ENCODE measurements around the gene TMEM132C.
"Not testable (repeated sequence)": the region's sequence is repeated elsewhere in the genome, so short reads cannot be mapped to it uniquely, and the experiment has no call there.

Gene TMEM132C

GRCh38 chr12:128571906-128572810 is 305.2 kb downstream of the TMEM132C start:
- no peak for DNase-seq

- no peak for DNase-seq
Observed at GRCh38 chr12:128573907-128574306, 306.9 kb downstream of the TMEM132C start.

GRCh38 chr12:128578045-128578444 is 311.1 kb downstream of the TMEM132C start:
- no peak for DNase-seq

GRCh38 chr12:128581321-128581761 is 314.4 kb downstream of the TMEM132C start:
- DNase-seq = no peak

GRCh38 chr12:128583453-128583852 is 316.5 kb downstream of the TMEM132C start:
- DNase-seq = no peak

- no peak for DNase-seq
Observed at GRCh38 chr12:128586451-128587029, 319.6 kb downstream of the TMEM132C start.

- DNase-seq = no peak
Observed at GRCh38 chr12:128587918-128588317, 320.9 kb downstream of the TMEM132C start.

- DNase-seq = no peak
Observed at GRCh38 chr12:128592220-128592744, 325.3 kb downstream of the TMEM132C start.

GRCh38 chr12:128594521-128594920 is 327.6 kb downstream of the TMEM132C start:
- no peak for DNase-seq

GRCh38 chr12:128595609-128596008 is 328.6 kb downstream of the TMEM132C start:
- no peak for DNase-seq

GRCh38 chr12:128600886-128601285 is 333.9 kb downstream of the TMEM132C start:
- no peak for DNase-seq

GRCh38 chr12:128603573-128604115 is 336.7 kb downstream of the TMEM132C start:
- no peak for DNase-seq

GRCh38 chr12:128604219-128604618 is 337.2 kb downstream of the TMEM132C start:
- DNase-seq = not testable (repeated sequence)

GRCh38 chr12:128606051-128606450 is 339.1 kb downstream of the TMEM132C start:
- DNase-seq = no peak

GRCh38 chr12:128606538-128606937 is 339.6 kb downstream of the TMEM132C start:
- DNase-seq = no peak

GRCh38 chr12:128606970-128607369 is 340.0 kb downstream of the TMEM132C start:
- DNase-seq = no peak

- DNase-seq = no peak
Observed at GRCh38 chr12:128607641-128608040, 340.7 kb downstream of the TMEM132C start.

- no peak for DNase-seq
Observed at GRCh38 chr12:128609861-128610260, 342.9 kb downstream of the TMEM132C start.

GRCh38 chr12:128611736-128612135 is 344.8 kb downstream of the TMEM132C start:
- DNase-seq = no peak

GRCh38 chr12:128612150-128612850 is 345.3 kb downstream of the TMEM132C start:
- no peak for DNase-seq

- no peak for DNase-seq
Observed at GRCh38 chr12:128613837-128614590, 347.0 kb downstream of the TMEM132C start.

GRCh38 chr12:128617304-128617833 is 350.4 kb downstream of the TMEM132C start:
- DNase-seq = no peak
